ENCODE results near the gene STK11.

DNA sequence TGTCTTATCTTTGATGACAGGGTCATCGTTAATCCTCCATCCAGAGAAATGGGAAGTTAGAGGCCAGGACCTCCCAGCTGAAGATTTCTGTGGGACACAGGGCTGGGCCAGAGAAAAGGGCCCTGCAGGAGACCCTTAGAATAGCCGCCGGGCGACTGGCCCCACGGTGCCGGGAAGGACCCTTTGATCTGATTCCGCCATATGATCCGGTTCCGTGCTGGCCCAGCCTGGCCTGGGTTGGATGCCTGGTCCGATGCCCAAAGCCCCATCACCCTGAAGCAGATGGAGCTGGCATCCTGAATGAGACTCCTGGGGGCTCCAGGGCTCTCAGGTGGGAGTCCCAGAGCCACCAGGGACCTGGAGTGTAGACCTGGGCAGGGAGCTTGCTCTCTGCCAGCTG, 6.0 kb upstream of the STK11 start:
- TF ChIP-seq, protein P1, sequence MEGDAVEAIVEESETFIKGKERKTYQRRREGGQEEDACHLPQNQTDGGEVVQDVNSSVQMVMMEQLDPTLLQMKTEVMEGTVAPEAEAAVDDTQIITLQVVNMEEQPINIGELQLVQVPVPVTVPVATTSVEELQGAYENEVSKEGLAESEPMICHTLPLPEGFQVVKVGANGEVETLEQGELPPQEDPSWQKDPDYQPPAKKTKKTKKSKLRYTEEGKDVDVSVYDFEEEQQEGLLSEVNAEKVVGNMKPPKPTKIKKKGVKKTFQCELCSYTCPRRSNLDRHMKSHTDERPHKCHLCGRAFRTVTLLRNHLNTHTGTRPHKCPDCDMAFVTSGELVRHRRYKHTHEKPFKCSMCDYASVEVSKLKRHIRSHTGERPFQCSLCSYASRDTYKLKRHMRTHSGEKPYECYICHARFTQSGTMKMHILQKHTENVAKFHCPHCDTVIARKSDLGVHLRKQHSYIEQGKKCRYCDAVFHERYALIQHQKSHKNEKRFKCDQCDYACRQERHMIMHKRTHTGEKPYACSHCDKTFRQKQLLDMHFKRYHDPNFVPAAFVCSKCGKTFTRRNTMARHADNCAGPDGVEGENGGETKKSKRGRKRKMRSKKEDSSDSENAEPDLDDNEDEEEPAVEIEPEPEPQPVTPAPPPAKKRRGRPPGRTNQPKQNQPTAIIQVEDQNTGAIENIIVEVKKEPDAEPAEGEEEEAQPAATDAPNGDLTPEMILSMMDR (IDR thresholded peaks at IDR 0.05), result no peak
- TF ChIP-seq POLR2A (IDR thresholded peaks at IDR 0.05; ENCODE audit: low read depth), result no peak
- TF ChIP-seq POLR2AphosphoS5 (IDR thresholded peaks at IDR 0.05), result no peak
- TF ChIP-seq EP300 (IDR thresholded peaks at IDR 0.05), result no peak
